ENCODE data around the gene SLC25A22. TPM values are rescaled to one million over a fixed set of nuclear protein-coding genes. Genes with fewer than 3 reads are reported as not detected.

Gene SLC25A22
- total and polyA plus RNA-seq, 4 experiments from 2014 or later: 9.4 to 24.1 (median 18.7) TPM

DNA sequence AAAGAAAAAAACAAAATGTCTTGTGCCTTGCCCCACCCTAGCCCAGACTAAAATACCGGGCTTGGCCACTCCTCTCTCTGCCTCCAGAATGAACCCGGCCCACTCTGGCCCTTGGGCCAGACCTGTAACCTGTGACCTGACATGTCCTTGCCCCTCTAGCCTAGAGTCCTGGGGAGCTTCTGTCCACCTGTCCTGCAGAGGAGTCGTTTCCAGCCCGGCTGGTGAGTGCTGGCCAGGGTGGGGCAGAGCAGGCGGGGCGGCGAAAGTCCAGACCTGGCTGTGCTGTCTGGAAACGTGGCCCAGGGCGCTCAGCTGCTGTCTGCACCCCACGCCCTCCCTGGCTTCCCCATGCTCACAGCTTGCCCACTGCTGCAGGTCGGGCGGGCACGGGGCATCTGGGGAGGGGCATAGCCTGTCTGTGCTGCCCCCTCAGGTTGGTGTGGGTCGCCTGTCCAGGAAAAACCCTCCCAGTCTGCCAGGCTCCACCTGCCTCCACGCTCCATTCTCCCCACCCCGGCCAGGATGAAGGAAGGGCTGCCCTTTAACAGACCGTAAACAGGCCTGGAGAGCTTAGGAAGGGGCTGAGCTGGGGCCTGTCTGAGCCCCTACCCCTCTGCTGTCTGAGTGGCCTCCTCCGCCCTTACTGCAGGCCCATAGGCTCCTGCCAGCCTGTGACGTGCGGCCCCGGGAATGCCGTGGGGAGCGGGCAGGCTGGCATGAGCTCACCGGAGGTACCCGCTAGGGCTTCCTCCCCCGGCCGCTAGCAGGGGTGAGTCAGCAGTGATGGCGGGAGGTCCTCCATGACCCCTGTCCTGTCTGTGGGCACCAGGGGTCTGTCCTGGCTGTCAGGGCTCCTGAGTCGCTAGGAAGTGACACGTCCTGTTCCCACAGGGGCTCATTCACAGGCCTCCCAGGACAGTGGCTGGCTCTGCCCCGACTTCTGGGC lies 36.6 kb upstream of the SLC25A22 start:
- Histone ChIP-seq H3K4me1 (ENCODE audit: insufficient read depth, low read length) (peaks cover 36% of the 10 kb centered on the region), H3K27me3 (ENCODE audit: insufficient read depth, low read length) (no peaks in the 10 kb centered on the region), H3K36me3 (ENCODE audit: insufficient read depth, low read length) (peaks cover 8% of the 10 kb centered on the region), H3K9me3 (ENCODE audit: control insufficient read depth in 1 of 2, low read length in 2 of 2) (no peaks in the 10 kb centered on the region), H3K27ac (ENCODE audit: low read depth, low read length) (no peak overlapping the region), H3K4me3 (ENCODE audit: low read length in 2 of 2) (no peak overlapping the region)
- H3K4me3 Mint-ChIP-seq: peak overlapping the region in 5 of 8 donors; percentile 59 to 82 (median 70)
- ChIA-PET CTCF (ENCODE audit: partially characterized antibody) (no interaction called here), POLR2A (ENCODE audit: partially characterized antibody) (interaction anchor here (6.6 to 7.2 kb wide), 2 partner anchors 8 to 14 kb away, joined by 67 to 101 read pairs; partner anchors contain the start of genes PNPLA2, POLR2L and TSPAN4)
- intact Hi-C loops (cut with micrococcal nuclease): no loop called here
- peaks cover 0 to under 1% of the 10 kb centered on the region in 2 donors for H3K27me3 Mint-ChIP-seq
- H3K36me3 Mint-ChIP-seq: peaks cover 0 to 10% of the 10 kb centered on the region in 2 donors
- H3K9me3 Mint-ChIP-seq: no peaks in the 10 kb centered on the region
- no peak for DNase-seq
- peak overlapping the region in 4 of 7 donors; percentile 7 to 70 (median 26) for H3K27ac Mint-ChIP-seq
- H3K4me1 Mint-ChIP-seq: peaks cover 0 to 24% (median 8%) of the 10 kb centered on the region in 4 donors

DNA sequence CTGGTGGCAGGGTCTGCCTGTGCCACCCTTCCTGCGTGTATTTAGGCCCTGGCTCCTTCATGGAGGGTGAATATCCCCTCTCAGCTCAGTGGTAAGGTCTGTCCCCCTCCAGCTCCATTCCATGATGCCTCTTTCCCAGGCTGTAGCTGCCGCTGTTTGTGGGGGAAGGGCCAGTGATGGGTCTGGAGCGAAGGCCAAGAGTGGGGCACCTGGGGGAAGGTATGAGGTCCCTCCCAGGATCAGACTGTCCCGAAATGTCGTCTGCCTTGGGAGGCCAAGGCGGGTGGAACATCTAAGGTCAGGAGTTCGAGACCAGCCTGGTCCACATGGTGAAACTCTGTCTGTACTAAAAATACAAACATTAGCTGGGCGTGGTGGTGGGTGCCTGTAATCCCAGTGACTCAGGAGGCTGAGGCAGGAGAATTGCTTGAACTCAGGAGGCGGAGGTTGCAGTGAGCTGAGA lies 35.8 kb upstream of the SLC25A22 start:
- peak overlapping the region in 1 of 2 donors; percentile 43 for H3K4me3 ChIP-seq (ENCODE audit: low read length in 2 of 2)
- H3K36me3 ChIP-seq (ENCODE audit: insufficient read depth, low read length): peaks cover 3% of the 10 kb centered on the region
- ChIA-PET CTCF (ENCODE audit: partially characterized antibody) (no interaction called here), POLR2A (ENCODE audit: partially characterized antibody) (interaction anchor here (0.9 to 7.2 kb wide), 3 partner anchors 9 to 29 kb away, joined by 3 to 101 read pairs (median 67); partner anchors contain the start of genes PIDD1, PNPLA2, POLR2L and TSPAN4)
- H3K9me3 Mint-ChIP-seq: no peaks in the 10 kb centered on the region
- peaks cover 3 to 6% of the 10 kb centered on the region in 2 donors for H3K27me3 Mint-ChIP-seq
- intact Hi-C loops (cut with micrococcal nuclease): loop anchor here (2.0 kb wide), 1 partner anchor 15 kb away; the partner anchor contains the start of gene PNPLA2
- H3K27ac ChIP-seq (ENCODE audit: low read depth, low read length): no peak overlapping the region
- H3K4me3 Mint-ChIP-seq: peak overlapping the region; percentile 30 to 82 (median 66)
- H3K27me3 ChIP-seq (ENCODE audit: insufficient read depth, low read length): peaks cover 3% of the 10 kb centered on the region
- no peaks in the 10 kb centered on the region for H3K9me3 ChIP-seq (ENCODE audit: control insufficient read depth in 1 of 2, low read length in 2 of 2)
- H3K4me1 ChIP-seq (ENCODE audit: insufficient read depth, low read length): peaks cover 44% of the 10 kb centered on the region
- peak overlapping the region in 5 of 7 donors; percentile 7 to 70 (median 29) for H3K27ac Mint-ChIP-seq
- DNase-seq: no peak
- H3K4me1 Mint-ChIP-seq: peaks cover 0 to 32% (median 13%) of the 10 kb centered on the region in 4 donors
- peaks cover 0 to 7% of the 10 kb centered on the region in 2 donors for H3K36me3 Mint-ChIP-seq

DNA sequence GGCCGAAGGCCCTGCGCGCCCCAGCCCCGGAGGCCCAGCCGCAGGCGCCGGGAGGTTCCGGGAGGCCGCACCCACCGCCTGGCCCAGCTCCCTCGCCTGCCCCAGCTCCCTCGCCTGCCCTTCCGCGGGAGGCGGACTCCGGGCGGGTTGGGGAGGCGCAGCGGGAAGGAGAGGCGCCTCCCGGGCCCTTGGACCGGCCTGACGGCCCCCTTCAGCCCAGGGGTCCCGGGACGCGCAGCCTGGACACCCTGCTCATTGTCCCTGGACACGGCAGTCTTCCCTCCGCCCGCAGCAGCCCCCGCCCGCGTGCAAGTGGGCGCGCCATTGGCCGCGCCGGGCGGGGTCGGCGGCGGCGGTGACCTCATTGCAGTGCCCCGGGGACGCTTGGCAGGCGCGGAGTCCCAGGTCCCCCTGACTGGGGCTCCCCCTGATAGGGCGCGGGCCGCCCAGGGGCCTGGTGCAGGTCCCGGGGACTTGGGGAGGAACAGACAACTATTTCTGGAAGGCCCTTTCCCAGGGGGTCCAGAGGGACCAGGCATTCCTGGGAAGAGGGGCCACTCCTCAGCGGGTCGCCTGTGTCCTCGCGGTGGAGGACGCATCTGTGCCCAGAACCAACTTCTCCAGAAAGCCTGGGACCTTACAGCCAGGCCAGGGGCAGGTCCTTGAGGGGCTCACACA lies 35.2 kb upstream of the SLC25A22 start:
- Histone ChIP-seq H3K9me3 (ENCODE audit: control insufficient read depth in 1 of 2, low read length in 2 of 2) (no peaks in the 10 kb centered on the region), H3K27me3 (ENCODE audit: insufficient read depth, low read length) (peaks cover 3% of the 10 kb centered on the region), H3K4me1 (ENCODE audit: insufficient read depth, low read length) (peaks cover 47% of the 10 kb centered on the region), H3K4me3 (ENCODE audit: low read length in 2 of 2) (peak overlapping the region in 1 of 2 donors; percentile 43), H3K27ac (ENCODE audit: low read depth, low read length) (peak overlapping the region; percentile 15), H3K36me3 (ENCODE audit: insufficient read depth, low read length) (no peaks in the 10 kb centered on the region)
- Mint-ChIP-seq H3K4me3 (peak overlapping the region in 7 of 8 donors; percentile 25 to 82 (median 67)), H3K27me3 (peaks cover 4 to 8% of the 10 kb centered on the region in 2 donors), H3K36me3 (peaks cover 0 to 3% of the 10 kb centered on the region in 2 donors), H3K4me1 (peaks cover 0 to 36% (median 14%) of the 10 kb centered on the region in 4 donors), H3K27ac (peak overlapping the region in 1 of 7 donors; percentile 7), H3K9me3 (no peaks in the 10 kb centered on the region)
- DNase-seq: peak in 1 of 5 donors; percentile 26
- ChIA-PET CTCF (ENCODE audit: partially characterized antibody) (no interaction called here), POLR2A (ENCODE audit: partially characterized antibody) (interaction anchor here (0.9 to 7.2 kb wide), 3 partner anchors 10 to 28 kb away, joined by 3 to 101 read pairs (median 67); partner anchors contain the start of genes PIDD1, PNPLA2, POLR2L and TSPAN4)
- intact Hi-C loops (cut with micrococcal nuclease): loop anchor here (2.0 kb wide), 1 partner anchor 14 kb away; the partner anchor contains the start of gene PNPLA2

DNA sequence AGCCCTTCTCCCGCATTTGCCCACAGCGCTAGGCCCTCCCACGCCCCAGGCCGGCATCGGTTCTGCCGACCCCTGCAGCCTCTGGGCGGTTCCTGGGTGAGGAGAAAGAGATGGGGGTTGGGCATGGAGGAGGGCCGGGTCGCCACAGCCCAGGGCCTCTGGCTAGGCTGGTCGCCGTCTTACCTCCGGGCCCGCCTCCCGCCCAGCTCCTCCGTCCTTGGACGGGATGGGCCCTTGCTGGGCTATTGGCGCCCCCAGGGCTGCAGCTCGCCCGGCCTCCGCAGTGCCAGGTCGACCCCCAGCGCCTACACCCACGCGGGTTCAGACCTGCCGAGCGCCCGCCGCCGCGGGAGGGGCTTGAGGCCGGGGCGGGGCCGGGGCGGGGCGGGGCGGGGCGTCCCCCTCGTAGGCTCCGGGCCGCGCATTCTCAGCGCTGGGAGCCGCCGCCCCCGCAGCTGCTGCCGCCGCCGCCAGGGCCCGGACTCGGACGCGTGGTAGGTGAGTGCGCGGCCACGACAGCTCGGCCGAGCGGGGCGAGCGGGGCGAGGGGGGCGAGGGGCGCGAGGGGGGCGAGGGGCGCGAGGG lies 34.5 kb upstream of the SLC25A22 start, which contains the start of gene CD151:
Gene CD151 (plus strand): TSS at position 424 of the 585 bp plus-strand sequence. CDS start 3,118 bp downstream, outside the sequence.
- Histone ChIP-seq H3K4me3 (ENCODE audit: low read length in 2 of 2) (peak within 1 kb of the TSS in 1 of 2 donors; percentile 43), H3K4me1 (ENCODE audit: insufficient read depth, low read length) (peaks cover 51% of the 10 kb centered on the region), H3K36me3 (ENCODE audit: insufficient read depth, low read length) (no peaks in the 10 kb centered on the region), H3K9me3 (ENCODE audit: control insufficient read depth in 1 of 2, low read length in 2 of 2) (no peaks in the 10 kb centered on the region), H3K27me3 (ENCODE audit: insufficient read depth, low read length) (peaks cover 3% of the 10 kb centered on the region), H3K27ac (ENCODE audit: low read depth, low read length) (peak within 1 kb of the TSS; percentile 15)
- no peaks in the 10 kb centered on the region for H3K9me3 Mint-ChIP-seq
- peaks cover 7 to 12% of the 10 kb centered on the region in 2 donors for H3K27me3 Mint-ChIP-seq
- CTCF ChIA-PET (ENCODE audit: partially characterized antibody): interaction anchor here (1.5 kb wide), 1 partner anchor 16 kb away, joined by 3 read pairs; no protein-coding TSS in a partner anchor
- peak within 1 kb of the TSS in 3 of 7 donors; percentile 19 to 63 (median 36) for H3K27ac Mint-ChIP-seq
- H3K4me1 Mint-ChIP-seq: peaks cover 1 to 42% (median 18%) of the 10 kb centered on the region in 4 donors
- peaks cover 0 to 3% of the 10 kb centered on the region in 2 donors for H3K36me3 Mint-ChIP-seq
- POLR2A ChIA-PET (ENCODE audit: partially characterized antibody): interaction anchor here (0.9 to 7.2 kb wide), 3 partner anchors 10 to 27 kb away, joined by 3 to 101 read pairs (median 67); partner anchors contain the start of genes PIDD1, PNPLA2, POLR2L and TSPAN4
- peak in 1 of 5 donors; percentile 45 for DNase-seq
- peak within 1 kb of the TSS; percentile 51 to 82 (median 68) for H3K4me3 Mint-ChIP-seq
- intact Hi-C loops (cut with micrococcal nuclease): loop anchor here (2.0 kb wide), 1 partner anchor 14 kb away; the partner anchor contains the start of gene PNPLA2

DNA sequence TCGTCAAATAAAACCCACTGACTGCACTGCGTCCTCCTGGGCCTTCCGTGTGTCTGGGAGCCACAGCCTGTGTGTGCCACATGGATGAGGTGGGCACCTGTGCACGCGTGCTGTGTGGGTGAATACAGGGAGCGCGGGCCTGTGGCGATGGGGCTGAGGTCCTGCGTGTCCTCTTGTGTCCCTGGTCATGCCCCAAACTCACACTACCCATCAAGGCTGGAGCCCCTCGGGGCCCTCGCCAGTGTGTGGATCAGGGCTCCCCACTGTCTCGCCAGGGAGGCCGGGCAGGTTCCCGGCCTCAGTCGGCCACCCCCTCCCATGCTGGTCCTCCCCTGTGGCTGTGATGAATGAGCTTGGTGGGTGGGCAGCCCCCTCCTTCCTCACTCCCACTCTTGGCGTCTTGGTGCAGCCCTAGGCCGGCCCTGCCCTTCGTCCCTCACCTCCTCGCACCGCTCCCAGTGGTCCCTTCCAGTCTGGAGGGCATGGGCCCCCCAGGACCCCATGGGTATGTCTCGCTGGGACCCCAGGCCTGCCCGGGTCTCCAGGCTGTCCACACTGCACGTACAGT lies 34.0 kb upstream of the SLC25A22 start:
- peak overlapping the region in 2 of 7 donors; percentile 19 to 63 for H3K27ac Mint-ChIP-seq
- H3K9me3 ChIP-seq (ENCODE audit: control insufficient read depth in 1 of 2, low read length in 2 of 2): no peaks in the 10 kb centered on the region
- H3K4me3 ChIP-seq (ENCODE audit: low read length in 2 of 2): no peak overlapping the region
- no peaks in the 10 kb centered on the region for H3K36me3 Mint-ChIP-seq
- peaks cover 3% of the 10 kb centered on the region for H3K27me3 ChIP-seq (ENCODE audit: insufficient read depth, low read length)
- intact Hi-C loops (cut with micrococcal nuclease): loop anchor here (2.0 kb wide), 1 partner anchor 13 kb away; the partner anchor contains the start of gene PNPLA2
- H3K4me1 Mint-ChIP-seq: peaks cover 3 to 45% (median 20%) of the 10 kb centered on the region in 4 donors
- DNase-seq: no peak
- no peaks in the 10 kb centered on the region for H3K36me3 ChIP-seq (ENCODE audit: insufficient read depth, low read length)
- POLR2A ChIA-PET (ENCODE audit: partially characterized antibody): interaction anchor here (1.5 to 7.2 kb wide), 4 partner anchors 11 to 27 kb away, joined by 3 to 101 read pairs (median 40); partner anchors contain the start of genes PIDD1, PNPLA2, POLR2L and RPLP2
- peaks cover 55% of the 10 kb centered on the region for H3K4me1 ChIP-seq (ENCODE audit: insufficient read depth, low read length)
- no peaks in the 10 kb centered on the region for H3K9me3 Mint-ChIP-seq
- H3K27me3 Mint-ChIP-seq: peaks cover 7 to 14% of the 10 kb centered on the region in 2 donors
- peak overlapping the region in 7 of 8 donors; percentile 17 to 81 (median 43) for H3K4me3 Mint-ChIP-seq
- CTCF ChIA-PET (ENCODE audit: partially characterized antibody): interaction anchor here (1.5 kb wide), 1 partner anchor 16 kb away, joined by 3 read pairs; no protein-coding TSS in a partner anchor
- no peak overlapping the region for H3K27ac ChIP-seq (ENCODE audit: low read depth, low read length)

Measured in CD4-positive, alpha-beta memory T cell (primary cell).